Ovary (tissue), 3 donors: Measurements from ENCODE around the gene COL7A1.

Experiments
- CTCF ChIP-seq, 3 donors: fragments of 450-650 bp in 2 of 3; fragments of 200-600 bp in 1 of 3; IDR thresholded peaks; one replicate each; pipeline versions ENCODE4 v1.5.1 to v1.8.0; 2016 to 2022; ENCODE audit warnings: antibody characterized with exemption in 3 of 3, mild to moderate bottlenecking in 1 of 3
- EP300 ChIP-seq: sonication (generic); formaldehyde crosslinking; IDR thresholded peaks from one replicate; pipeline ENCODE4 v1.6.1; 2017; ENCODE audit warnings: antibody characterized with exemption
- POLR2A ChIP-seq: fragments of 450-650 bp; IDR thresholded peaks from one replicate; pipeline ENCODE4 v1.6.1; 2017; ENCODE audit warnings: antibody characterized with exemption, mild to moderate bottlenecking, moderate library complexity
- donor health status: DM: no; HTN: no; CAD: no.

- TF ChIP-seq CTCF (IDR thresholded peaks at IDR 0.05), result no peak
- TF ChIP-seq EP300, result no peak
- no peak for TF ChIP-seq POLR2A
These were observed 28.9 kb upstream of the COL7A1 start for GRCh38 chr3:48623851-48624547.
